ENCODE measurements around the gene DPM2. TPM values are rescaled to one million over a fixed set of nuclear protein-coding genes. Genes with fewer than 3 reads are reported as not detected.

Gene DPM2
- total RNA-seq, 4 donors from 2014 or later = 12.5 to 18.5 (median 15.7) TPM

DNA sequence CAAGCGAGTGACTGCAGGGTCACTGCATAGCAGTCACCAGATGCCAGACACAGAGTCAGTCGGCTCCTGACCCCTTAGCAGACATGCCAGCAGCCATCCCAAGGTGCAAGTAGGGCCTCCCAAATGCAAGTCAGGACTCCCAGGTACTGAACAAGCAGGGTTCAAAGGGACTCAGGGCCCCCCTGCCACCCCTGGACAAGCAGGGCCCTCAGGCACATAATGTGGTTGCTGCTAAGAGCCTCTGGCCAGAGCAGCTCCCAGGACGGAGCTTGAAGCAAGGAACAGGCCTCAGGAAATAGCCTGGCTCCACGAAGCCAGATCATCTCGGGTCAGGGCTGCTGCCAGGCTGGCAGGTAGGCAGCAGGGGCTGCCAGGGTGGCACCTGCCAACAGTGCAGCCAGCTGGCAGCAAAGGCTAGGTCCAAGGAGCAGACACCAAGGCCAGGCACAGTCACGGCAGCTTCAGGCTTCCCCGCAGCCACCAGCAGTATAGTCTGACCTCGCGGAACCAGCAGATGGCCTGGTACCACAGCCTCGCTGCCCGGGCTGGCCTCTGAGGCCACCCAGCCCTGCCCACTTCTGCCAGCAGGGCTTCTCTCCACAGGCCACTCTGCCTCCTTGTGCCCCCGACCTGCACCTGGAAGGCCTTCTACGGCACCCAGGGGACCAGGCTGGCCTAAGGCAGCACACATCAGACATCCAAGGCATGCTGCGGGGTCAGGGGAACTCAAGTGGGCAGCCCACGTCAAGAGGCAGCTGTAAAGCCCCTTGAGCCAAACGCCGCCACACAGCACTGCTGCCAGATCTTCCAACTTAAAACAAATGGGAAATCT, 35.7 kb upstream of the DPM2 start:
- no peak for DNase-seq
- H3K27me3 ChIP-seq = no peaks in the 10 kb centered on the region
- intact Hi-C loops (cut with DNase I) = no loop called here
- H3K36me3 ChIP-seq = no peaks in the 10 kb centered on the region
- TF ChIP-seq CTCF (IDR thresholded peaks at IDR 0.05) (no peak), POLR2A (IDR thresholded peaks at IDR 0.05) (no peak)
- H3K4me1 ChIP-seq = peaks cover 96 to 100% (median 100%) of the 10 kb centered on the region in 3 donors
- WGBS, 2 donors = 27 to 64% methylated on average over 5 to 7 of the region's 17 CpGs
- H3K4me3 ChIP-seq = peak overlapping the region in 3 of 4 donors; percentile 2 to 41 (median 22)
- H3K27ac ChIP-seq = peak overlapping the region; percentile 95 to 99 (median 97)
- no peaks in the 10 kb centered on the region for H3K9me3 ChIP-seq

DNA sequence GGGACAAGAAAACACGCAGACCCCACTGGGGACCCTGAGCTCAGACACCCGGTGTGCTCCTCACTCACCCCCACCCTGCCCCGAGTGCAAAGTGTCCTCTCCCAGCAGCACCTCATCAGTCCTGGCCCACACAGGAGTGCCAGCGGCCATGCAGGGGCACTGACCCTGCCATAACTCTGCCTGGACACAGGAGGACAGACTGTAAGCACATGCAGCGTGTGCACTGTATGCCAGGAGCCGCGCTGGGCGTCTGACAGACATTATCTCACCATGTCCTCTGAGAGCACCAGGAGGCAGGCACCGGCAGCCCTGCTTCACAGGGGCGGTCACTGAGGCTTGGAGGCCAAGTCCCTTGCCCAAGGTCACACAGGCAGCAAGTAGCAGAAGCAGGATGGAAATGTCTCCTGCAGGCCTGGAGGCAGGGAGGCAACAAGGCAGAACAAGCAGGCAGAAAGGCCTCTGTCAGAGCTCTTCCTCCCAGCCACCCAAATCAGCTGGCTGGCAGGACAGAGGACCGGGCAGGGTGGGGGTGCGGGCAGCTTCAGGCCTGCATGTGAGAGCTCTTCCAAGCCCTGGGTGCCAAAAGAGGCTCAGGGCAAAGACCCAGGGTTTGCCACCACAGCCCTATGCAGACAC, 34.7 kb upstream of the DPM2 start:
- Histone ChIP-seq H3K36me3 (no peaks in the 10 kb centered on the region), H3K9me3 (no peaks in the 10 kb centered on the region), H3K27ac (peak overlapping the region; percentile 95 to 99 (median 97)), H3K4me1 (peaks cover 95 to 100% (median 100%) of the 10 kb centered on the region in 3 donors), H3K4me3 (peak overlapping the region in 2 of 4 donors; percentile 22 to 41), H3K27me3 (no peaks in the 10 kb centered on the region)
- intact Hi-C loops (cut with DNase I) = no loop called here
- no peak for DNase-seq
- TF ChIP-seq CTCF (IDR thresholded peaks at IDR 0.05) (no peak), POLR2A (IDR thresholded peaks at IDR 0.05) (no peak)
- 44 to 73% methylated on average over 3 to 7 of the region's 12 CpGs for WGBS, 2 donors

GRCh38 chr9:127971357-127972235, 33.9 kb upstream of the DPM2 start:
- WGBS, 2 donors = 41 to 45% methylated on average over 10 of the region's 20 CpGs
- intact Hi-C loops (cut with DNase I) = no loop called here
- Histone ChIP-seq H3K27ac (peak overlapping the region; percentile 95 to 99 (median 97)), H3K9me3 (no peaks in the 10 kb centered on the region), H3K4me3 (peak overlapping the region in 2 of 4 donors; percentile 22 to 41), H3K4me1 (peaks cover 97 to 100% (median 100%) of the 10 kb centered on the region in 3 donors), H3K36me3 (no peaks in the 10 kb centered on the region), H3K27me3 (no peaks in the 10 kb centered on the region)
- no peak for DNase-seq
- TF ChIP-seq POLR2A (IDR thresholded peaks at IDR 0.05) (no peak), CTCF (IDR thresholded peaks at IDR 0.05) (no peak)

- Histone ChIP-seq H3K9me3 (no peaks in the 10 kb centered on the region), H3K4me1 (peaks cover 97 to 100% (median 100%) of the 10 kb centered on the region in 3 donors), H3K36me3 (no peaks in the 10 kb centered on the region), H3K27ac (peak overlapping the region; percentile 95 to 99 (median 97)), H3K27me3 (no peaks in the 10 kb centered on the region), H3K4me3 (peak overlapping the region in 2 of 4 donors; percentile 22 to 41)
- no peak for DNase-seq
- WGBS, 2 donors = 38 to 46% methylated on average over 11 to 12 of the region's 16 CpGs
- intact Hi-C loops (cut with DNase I) = no loop called here
- peak in 1 of 4 donors; percentile 42 for TF ChIP-seq POLR2A (IDR thresholded peaks at IDR 0.05)
- no peak for TF ChIP-seq CTCF (IDR thresholded peaks at IDR 0.05)
Measured at GRCh38 chr9:127970401-127971313, 33.0 kb upstream of the DPM2 start.
